ENCODE measurements around the gene FMR1NB. TPM values are rescaled to one million over a fixed set of nuclear protein-coding genes. Genes with fewer than 3 reads are reported as not detected.

FMR1NB gene
- total and polyA plus RNA-seq, 2 donors = 0.05 to 0.09 TPM

- H3K27me3 ChIP-seq (ENCODE audit: control insufficient read depth in 2 of 2, insufficient read depth in 1 of 2, low read length in 1 of 2) = no peaks in the 10 kb centered on the region
- peaks cover 0 to 2% of the 10 kb centered on the region in 2 donors for H3K9me3 ChIP-seq (ENCODE audit: control insufficient read depth in 2 of 2, insufficient read depth in 1 of 2, low read length in 1 of 2)
- peak in 8 of 9 donors; percentile 10 to 67 (median 31) for DNase-seq (ENCODE audit: low read depth in 6 of 9, low spot score in 9 of 9)
- H3K4me1 ChIP-seq (ENCODE audit: control insufficient read depth in 2 of 2, insufficient read depth in 2 of 2, low read length in 2 of 2) = no peaks in the 10 kb centered on the region
- no peak overlapping the region for H3K27ac ChIP-seq (ENCODE audit: low read depth in 1 of 2, low read length in 1 of 2)
- H3K4me3 ChIP-seq (ENCODE audit: low read length in 2 of 2) = no peak overlapping the region
- WGBS = 38% methylated on average over 4 of the region's 4 CpGs
- H3K36me3 ChIP-seq (ENCODE audit: control insufficient read depth in 2 of 2, insufficient read depth in 2 of 2, low read length in 1 of 2) = no peaks in the 10 kb centered on the region
Observed at GRCh38 chrX:148049441-148049840, 68.3 kb downstream of the FMR1NB start.

GRCh38 chrX:148051973-148052372 is 70.8 kb downstream of the FMR1NB start:
- DNase-seq (ENCODE audit: low read depth in 6 of 9, low spot score in 9 of 9) = no peak
- no peak overlapping the region for H3K4me3 ChIP-seq (ENCODE audit: low read length in 2 of 2)
- no peaks in the 10 kb centered on the region for H3K4me1 ChIP-seq (ENCODE audit: control insufficient read depth in 2 of 2, insufficient read depth in 2 of 2, low read length in 2 of 2)
- no peaks in the 10 kb centered on the region for H3K36me3 ChIP-seq (ENCODE audit: control insufficient read depth in 2 of 2, insufficient read depth in 2 of 2, low read length in 1 of 2)
- H3K9me3 ChIP-seq (ENCODE audit: control insufficient read depth in 2 of 2, insufficient read depth in 1 of 2, low read length in 1 of 2) = no peaks in the 10 kb centered on the region
- no peaks in the 10 kb centered on the region for H3K27me3 ChIP-seq (ENCODE audit: control insufficient read depth in 2 of 2, insufficient read depth in 1 of 2, low read length in 1 of 2)
- 96% methylated on average over 35 of the region's 35 CpGs for WGBS
- no peak overlapping the region for H3K27ac ChIP-seq (ENCODE audit: low read depth in 1 of 2, low read length in 1 of 2)

DNA sequence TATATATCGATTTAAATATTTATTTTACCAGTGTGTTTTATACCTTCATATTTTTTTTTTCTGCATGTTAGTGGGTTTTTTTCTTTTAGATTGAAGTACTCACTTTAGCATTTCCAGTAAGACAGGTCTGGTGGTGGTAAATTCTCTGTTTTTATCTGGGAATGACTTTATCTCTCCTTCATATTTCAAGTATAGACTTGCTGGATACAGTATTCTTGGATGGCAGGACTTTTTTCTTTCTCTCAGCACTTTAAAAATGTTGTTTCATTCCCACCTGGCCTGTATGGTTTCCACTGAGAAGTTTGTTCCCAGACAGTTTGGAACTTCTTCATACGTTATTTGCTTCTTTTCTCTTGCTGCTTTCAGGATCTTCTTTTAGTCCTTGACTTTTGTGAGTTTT is 86.1 kb downstream of the FMR1NB start:
- 98% methylated on average over 2 of the region's 2 CpGs for WGBS
- Histone ChIP-seq H3K27ac (ENCODE audit: low read depth in 1 of 2, low read length in 1 of 2) (no peak overlapping the region), H3K27me3 (ENCODE audit: control insufficient read depth in 2 of 2, insufficient read depth in 1 of 2, low read length in 1 of 2) (no peaks in the 10 kb centered on the region), H3K4me1 (ENCODE audit: control insufficient read depth in 2 of 2, insufficient read depth in 2 of 2, low read length in 2 of 2) (no peaks in the 10 kb centered on the region), H3K36me3 (ENCODE audit: control insufficient read depth in 2 of 2, insufficient read depth in 2 of 2, low read length in 1 of 2) (no peaks in the 10 kb centered on the region), H3K9me3 (ENCODE audit: control insufficient read depth in 2 of 2, insufficient read depth in 1 of 2, low read length in 1 of 2) (no peaks in the 10 kb centered on the region), H3K4me3 (ENCODE audit: low read length in 2 of 2) (no peak overlapping the region)
- DNase-seq (ENCODE audit: low read depth in 6 of 9, low spot score in 9 of 9) = no peak

GRCh38 chrX:148069759-148070503 is 88.8 kb downstream of the FMR1NB start:
- no peaks in the 10 kb centered on the region for H3K27me3 ChIP-seq (ENCODE audit: control insufficient read depth in 2 of 2, insufficient read depth in 1 of 2, low read length in 1 of 2)
- H3K36me3 ChIP-seq (ENCODE audit: control insufficient read depth in 2 of 2, insufficient read depth in 2 of 2, low read length in 1 of 2) = no peaks in the 10 kb centered on the region
- no peak overlapping the region for H3K27ac ChIP-seq (ENCODE audit: low read depth in 1 of 2, low read length in 1 of 2)
- no peak overlapping the region for H3K4me3 ChIP-seq (ENCODE audit: low read length in 2 of 2)
- H3K9me3 ChIP-seq (ENCODE audit: control insufficient read depth in 2 of 2, insufficient read depth in 1 of 2, low read length in 1 of 2) = no peaks in the 10 kb centered on the region
- peak in 1 of 9 donors; percentile 5 for DNase-seq (ENCODE audit: low read depth in 6 of 9, low spot score in 9 of 9)
- no peaks in the 10 kb centered on the region for H3K4me1 ChIP-seq (ENCODE audit: control insufficient read depth in 2 of 2, insufficient read depth in 2 of 2, low read length in 2 of 2)
- 90% methylated on average over 6 of the region's 6 CpGs for WGBS

DNA sequence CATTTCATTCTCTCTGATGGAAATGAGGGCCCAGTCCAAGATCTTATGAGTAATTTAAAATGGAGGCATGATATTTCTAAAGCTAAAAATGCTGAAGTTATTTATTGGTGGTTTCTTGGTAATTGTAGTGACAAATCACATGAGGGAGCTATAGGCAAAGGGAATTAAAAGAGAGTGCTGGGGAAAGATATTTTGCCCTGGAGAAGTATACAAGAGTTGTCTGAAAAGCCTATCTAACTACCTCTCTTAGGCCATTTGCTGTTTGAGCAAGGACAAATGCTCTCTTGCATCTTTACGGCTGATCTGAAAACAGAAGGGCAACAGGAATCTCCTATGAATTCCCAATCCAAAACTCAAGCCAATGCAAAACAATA is 89.4 kb downstream of the FMR1NB start:
- no peaks in the 10 kb centered on the region for H3K36me3 ChIP-seq (ENCODE audit: control insufficient read depth in 2 of 2, insufficient read depth in 2 of 2, low read length in 1 of 2)
- WGBS = 96% methylated on average over 1 of the region's 1 CpG
- H3K4me1 ChIP-seq (ENCODE audit: control insufficient read depth in 2 of 2, insufficient read depth in 2 of 2, low read length in 2 of 2) = no peaks in the 10 kb centered on the region
- H3K27ac ChIP-seq (ENCODE audit: low read depth in 1 of 2, low read length in 1 of 2) = no peak overlapping the region
- no peaks in the 10 kb centered on the region for H3K9me3 ChIP-seq (ENCODE audit: control insufficient read depth in 2 of 2, insufficient read depth in 1 of 2, low read length in 1 of 2)
- no peak for DNase-seq (ENCODE audit: low read depth in 6 of 9, low spot score in 9 of 9)
- no peak overlapping the region for H3K4me3 ChIP-seq (ENCODE audit: low read length in 2 of 2)
- no peaks in the 10 kb centered on the region for H3K27me3 ChIP-seq (ENCODE audit: control insufficient read depth in 2 of 2, insufficient read depth in 1 of 2, low read length in 1 of 2)

Other genes with a start within 250 kb of the FMR1NB start
- gene FMR1, start 69.4 kb upstream of the FMR1NB start, total RNA-seq = 27.1 TPM
- 46.9 TPM for gene FMR1, start 69.4 kb upstream of the FMR1NB start, polyA plus RNA-seq

All from thymus (tissue), 11 donors.